IMR-90 (cell line): ENCODE results near the gene STRIP1.

Source experiments
- BHLHE40 ChIP-seq: fragments of 150-350 bp; IDR thresholded peaks from 2 replicates; pipeline ENCODE4 v1.6.1; 2016; ENCODE audit warnings: mild to moderate bottlenecking, low read depth, low read length
- CEBPB ChIP-seq: IDR thresholded peaks from 2 replicates; pipeline ENCODE4 v1.6.1; 2012; ENCODE audit warnings: low read depth, low read length, improper control_type of control experiment
- FOS ChIP-seq: fragments of 150-350 bp; IDR thresholded peaks from 2 replicates; pipeline ENCODE4 v1.6.1; 2016; ENCODE audit warnings: low read depth, low read length
- MAZ ChIP-seq: IDR thresholded peaks from 2 replicates; pipeline ENCODE4 v1.6.1; 2012; ENCODE audit warnings: low read depth, mild to moderate bottlenecking, low read length, improper control_type of control experiment, moderate library complexity, borderline replicate concordance
- NFE2L2 ChIP-seq: fragments of 150-350 bp; IDR thresholded peaks from 2 replicates; pipeline ENCODE4 v1.6.1; 2016; ENCODE audit warnings: low read depth, mild to moderate bottlenecking, low read length
- POLR2A ChIP-seq: IDR thresholded peaks from 2 replicates; pipeline ENCODE4 v1.6.1; 2012; ENCODE audit warnings: mild to moderate bottlenecking, low read depth, low read length
- RAD21 ChIP-seq: IDR thresholded peaks from 2 replicates; pipeline ENCODE4 v1.6.1; 2012; ENCODE audit warnings: low read length, improper control_type of control experiment
- RCOR1 ChIP-seq: IDR thresholded peaks from 2 replicates; pipeline ENCODE4 v1.6.1; 2012; ENCODE audit warnings: mild to moderate bottlenecking, low read length, improper control_type of control experiment; ENCODE audit not compliant: insufficient replicate concordance
- SMC3 ChIP-seq: fragments of 150-350 bp; IDR thresholded peaks from 2 replicates; pipeline ENCODE4 v1.6.1; 2016; ENCODE audit warnings: low read depth, mild to moderate bottlenecking, antibody characterized with exemption, low read length, moderate library complexity
- TF ChIP-seq, protein P1 (sequence below): conservative IDR thresholded peaks from 2 replicates; pipeline ENCODE4 v1.5.1; 2012; ENCODE audit warnings: mild to moderate bottlenecking, low read depth, low read length, improper control_type of control experiment
- TF ChIP-seq, protein P2 (sequence below): fragments of 150-350 bp; IDR thresholded peaks from 2 replicates; pipeline ENCODE4 v1.6.1; 2017; ENCODE audit warnings: mild to moderate bottlenecking, antibody characterized with exemption, low read length, low read depth
- TF ChIP-seq, protein P3 (sequence below): fragments of 150-350 bp; IDR thresholded peaks from 2 replicates; pipeline ENCODE4 v1.6.1; 2016; ENCODE audit warnings: low read depth, mild to moderate bottlenecking, low read length, moderate library complexity, borderline replicate concordance

DNA sequence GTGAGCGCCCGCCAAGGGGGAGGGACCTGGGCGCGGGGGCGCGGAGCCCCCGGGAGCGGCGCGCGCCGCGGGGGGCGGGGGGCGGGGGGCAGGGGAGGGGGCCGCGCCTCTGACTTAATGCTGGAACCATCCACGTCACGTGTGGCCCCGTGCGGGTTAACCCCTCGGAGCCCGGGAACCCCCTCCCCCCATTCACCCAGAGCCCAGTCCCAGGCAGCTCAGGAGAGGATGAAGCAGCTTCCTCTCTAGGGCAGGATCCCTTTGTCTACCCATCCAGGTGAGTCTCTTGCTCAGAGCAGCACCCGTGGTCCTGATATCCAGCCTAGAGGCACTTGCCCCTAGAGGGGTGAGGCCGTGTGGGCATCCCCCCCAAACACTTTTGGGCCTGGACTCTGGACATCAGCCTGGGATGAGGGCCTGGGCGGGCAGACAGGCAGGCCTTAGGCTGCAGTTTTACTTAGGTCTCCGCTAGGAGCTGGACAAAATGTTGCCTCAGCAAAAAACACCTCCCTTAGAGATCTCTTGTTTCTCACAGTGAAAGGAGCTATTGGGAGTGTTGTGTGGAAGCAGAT is 36.3 kb downstream of the STRIP1 start, which contains the start of gene ALX3:
- TF ChIP-seq, protein P1, sequence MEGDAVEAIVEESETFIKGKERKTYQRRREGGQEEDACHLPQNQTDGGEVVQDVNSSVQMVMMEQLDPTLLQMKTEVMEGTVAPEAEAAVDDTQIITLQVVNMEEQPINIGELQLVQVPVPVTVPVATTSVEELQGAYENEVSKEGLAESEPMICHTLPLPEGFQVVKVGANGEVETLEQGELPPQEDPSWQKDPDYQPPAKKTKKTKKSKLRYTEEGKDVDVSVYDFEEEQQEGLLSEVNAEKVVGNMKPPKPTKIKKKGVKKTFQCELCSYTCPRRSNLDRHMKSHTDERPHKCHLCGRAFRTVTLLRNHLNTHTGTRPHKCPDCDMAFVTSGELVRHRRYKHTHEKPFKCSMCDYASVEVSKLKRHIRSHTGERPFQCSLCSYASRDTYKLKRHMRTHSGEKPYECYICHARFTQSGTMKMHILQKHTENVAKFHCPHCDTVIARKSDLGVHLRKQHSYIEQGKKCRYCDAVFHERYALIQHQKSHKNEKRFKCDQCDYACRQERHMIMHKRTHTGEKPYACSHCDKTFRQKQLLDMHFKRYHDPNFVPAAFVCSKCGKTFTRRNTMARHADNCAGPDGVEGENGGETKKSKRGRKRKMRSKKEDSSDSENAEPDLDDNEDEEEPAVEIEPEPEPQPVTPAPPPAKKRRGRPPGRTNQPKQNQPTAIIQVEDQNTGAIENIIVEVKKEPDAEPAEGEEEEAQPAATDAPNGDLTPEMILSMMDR, result no peak
- TF ChIP-seq CEBPB, result no peak
- TF ChIP-seq POLR2A, result no peak
- TF ChIP-seq FOS, result no peak
- TF ChIP-seq NFE2L2, result no peak
- TF ChIP-seq RAD21, result no peak
- no peak for TF ChIP-seq MAZ
- TF ChIP-seq BHLHE40, result no peak
- TF ChIP-seq, protein P2, sequence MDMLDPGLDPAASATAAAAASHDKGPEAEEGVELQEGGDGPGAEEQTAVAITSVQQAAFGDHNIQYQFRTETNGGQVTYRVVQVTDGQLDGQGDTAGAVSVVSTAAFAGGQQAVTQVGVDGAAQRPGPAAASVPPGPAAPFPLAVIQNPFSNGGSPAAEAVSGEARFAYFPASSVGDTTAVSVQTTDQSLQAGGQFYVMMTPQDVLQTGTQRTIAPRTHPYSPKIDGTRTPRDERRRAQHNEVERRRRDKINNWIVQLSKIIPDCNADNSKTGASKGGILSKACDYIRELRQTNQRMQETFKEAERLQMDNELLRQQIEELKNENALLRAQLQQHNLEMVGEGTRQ, result no peak
- TF ChIP-seq RCOR1, result no peak
- no peak for TF ChIP-seq SMC3
- TF ChIP-seq, protein P3, sequence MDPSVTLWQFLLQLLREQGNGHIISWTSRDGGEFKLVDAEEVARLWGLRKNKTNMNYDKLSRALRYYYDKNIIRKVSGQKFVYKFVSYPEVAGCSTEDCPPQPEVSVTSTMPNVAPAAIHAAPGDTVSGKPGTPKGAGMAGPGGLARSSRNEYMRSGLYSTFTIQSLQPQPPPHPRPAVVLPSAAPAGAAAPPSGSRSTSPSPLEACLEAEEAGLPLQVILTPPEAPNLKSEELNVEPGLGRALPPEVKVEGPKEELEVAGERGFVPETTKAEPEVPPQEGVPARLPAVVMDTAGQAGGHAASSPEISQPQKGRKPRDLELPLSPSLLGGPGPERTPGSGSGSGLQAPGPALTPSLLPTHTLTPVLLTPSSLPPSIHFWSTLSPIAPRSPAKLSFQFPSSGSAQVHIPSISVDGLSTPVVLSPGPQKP, result no peak
